H54 (cell line): Measurements from ENCODE around the gene JAK1.

Source experiments
- DNase-seq: peaks from one replicate; pipeline ENCODE4 v3.0.0; 2011; ENCODE audit warnings: low spot score, mixed read lengths; ENCODE audit not compliant: insufficient read length
- FAIRE-seq: peaks from 3 replicates; lab custom pipeline; 2011; peaks lifted over from hg19 to GRCh38; lab: Jason Lieb, UNC
- POLR2A ChIP-seq: IDR thresholded peaks from 2 replicates; pipeline ENCODE4 v1.6.1; 2011; ENCODE audit warnings: low read depth, mild to moderate bottlenecking, low read length

The JAK1 gene

GRCh38 chr1:64877598-64877997, 88.8 kb downstream of the JAK1 start:
- FAIRE-seq (no peak), DNase-seq (no peak)
- no peak for TF ChIP-seq POLR2A

- DNase-seq, result no peak
- TF ChIP-seq POLR2A, result no peak
- no peak for FAIRE-seq
These were observed 89.2 kb downstream of the JAK1 start for GRCh38 chr1:64877151-64877550.

- DNase-seq (no peak), FAIRE-seq (no peak)
- no peak for TF ChIP-seq POLR2A
These were observed 90.7 kb downstream of the JAK1 start for GRCh38 chr1:64875606-64876005.

GRCh38 chr1:64875101-64875500, 91.2 kb downstream of the JAK1 start:
- DNase-seq, result no peak
- no peak for TF ChIP-seq POLR2A
- FAIRE-seq, result no peak

- no peak for TF ChIP-seq POLR2A
- DNase-seq, result no peak
- FAIRE-seq, result no peak
These were observed 91.7 kb downstream of the JAK1 start for GRCh38 chr1:64874666-64875065.

- FAIRE-seq (no peak), DNase-seq (no peak)
- no peak for TF ChIP-seq POLR2A
These were observed 92.8 kb downstream of the JAK1 start for GRCh38 chr1:64873576-64873975.

- FAIRE-seq (no peak), DNase-seq (no peak)
- no peak for TF ChIP-seq POLR2A
These were observed 94.3 kb downstream of the JAK1 start for GRCh38 chr1:64872067-64872466.

- FAIRE-seq, result no peak
- TF ChIP-seq POLR2A, result no peak
- no peak for DNase-seq
These were observed 95.1 kb downstream of the JAK1 start for GRCh38 chr1:64871256-64871655.

- DNase-seq (no peak), FAIRE-seq (no peak)
- no peak for TF ChIP-seq POLR2A
These were observed 99.1 kb downstream of the JAK1 start for GRCh38 chr1:64867266-64867665.

GRCh38 chr1:64866689-64867088, 99.7 kb downstream of the JAK1 start:
- TF ChIP-seq POLR2A, result no peak
- DNase-seq, result no peak
- FAIRE-seq, result no peak

- TF ChIP-seq POLR2A, result no peak
- FAIRE-seq, result no peak
- no peak for DNase-seq
These were observed 101.1 kb downstream of the JAK1 start for GRCh38 chr1:64865105-64865757.

GRCh38 chr1:64864018-64864940, 102.1 kb downstream of the JAK1 start:
- no peak for TF ChIP-seq POLR2A
- DNase-seq (no peak), FAIRE-seq (no peak)

GRCh38 chr1:64861611-64862010, 104.7 kb downstream of the JAK1 start:
- FAIRE-seq (no peak), DNase-seq (peak; percentile 22)
- TF ChIP-seq POLR2A, result no peak

GRCh38 chr1:64857347-64857746, 109.0 kb downstream of the JAK1 start:
- TF ChIP-seq POLR2A, result no peak
- no peak for DNase-seq
- no peak for FAIRE-seq

GRCh38 chr1:64856553-64856952, 109.8 kb downstream of the JAK1 start:
- FAIRE-seq (no peak), DNase-seq (no peak)
- TF ChIP-seq POLR2A, result no peak

- no peak for TF ChIP-seq POLR2A
These were observed 110.8 kb downstream of the JAK1 start for GRCh38 chr1:64855557-64855956.

More at GRCh38 chr1:64855557-64855956, 110.8 kb downstream of the JAK1 start:
- DNase-seq (no peak), FAIRE-seq (no peak)
